22Rv1 (cell line): ENCODE measurements around the gene BRCA2.

Experiments used
- H3K27ac ChIP-seq: fragments of 450-650 bp; 2 replicates; pipeline ENCODE4 v1.5.1; 2017
- ZFX ChIP-seq: fragments of 450-650 bp; IDR thresholded peaks from 2 replicates; pipeline ENCODE4 v1.6.1; 2017; ENCODE audit warnings: antibody characterized with exemption, borderline replicate concordance
- TF ChIP-seq, protein P1 (sequence below): fragments of 450-650 bp; IDR thresholded peaks from 2 replicates; pipeline ENCODE4 v1.5.1; 2017; ENCODE audit warnings: mild to moderate bottlenecking

BRCA2 gene

GRCh38 chr13:32446773-32447465 lies 131.6 kb downstream of the BRCA2 start:
- TF ChIP-seq, protein P1, sequence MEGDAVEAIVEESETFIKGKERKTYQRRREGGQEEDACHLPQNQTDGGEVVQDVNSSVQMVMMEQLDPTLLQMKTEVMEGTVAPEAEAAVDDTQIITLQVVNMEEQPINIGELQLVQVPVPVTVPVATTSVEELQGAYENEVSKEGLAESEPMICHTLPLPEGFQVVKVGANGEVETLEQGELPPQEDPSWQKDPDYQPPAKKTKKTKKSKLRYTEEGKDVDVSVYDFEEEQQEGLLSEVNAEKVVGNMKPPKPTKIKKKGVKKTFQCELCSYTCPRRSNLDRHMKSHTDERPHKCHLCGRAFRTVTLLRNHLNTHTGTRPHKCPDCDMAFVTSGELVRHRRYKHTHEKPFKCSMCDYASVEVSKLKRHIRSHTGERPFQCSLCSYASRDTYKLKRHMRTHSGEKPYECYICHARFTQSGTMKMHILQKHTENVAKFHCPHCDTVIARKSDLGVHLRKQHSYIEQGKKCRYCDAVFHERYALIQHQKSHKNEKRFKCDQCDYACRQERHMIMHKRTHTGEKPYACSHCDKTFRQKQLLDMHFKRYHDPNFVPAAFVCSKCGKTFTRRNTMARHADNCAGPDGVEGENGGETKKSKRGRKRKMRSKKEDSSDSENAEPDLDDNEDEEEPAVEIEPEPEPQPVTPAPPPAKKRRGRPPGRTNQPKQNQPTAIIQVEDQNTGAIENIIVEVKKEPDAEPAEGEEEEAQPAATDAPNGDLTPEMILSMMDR: no peak
- TF ChIP-seq ZFX: no peak
- no peak overlapping the region for H3K27ac ChIP-seq

DNA sequence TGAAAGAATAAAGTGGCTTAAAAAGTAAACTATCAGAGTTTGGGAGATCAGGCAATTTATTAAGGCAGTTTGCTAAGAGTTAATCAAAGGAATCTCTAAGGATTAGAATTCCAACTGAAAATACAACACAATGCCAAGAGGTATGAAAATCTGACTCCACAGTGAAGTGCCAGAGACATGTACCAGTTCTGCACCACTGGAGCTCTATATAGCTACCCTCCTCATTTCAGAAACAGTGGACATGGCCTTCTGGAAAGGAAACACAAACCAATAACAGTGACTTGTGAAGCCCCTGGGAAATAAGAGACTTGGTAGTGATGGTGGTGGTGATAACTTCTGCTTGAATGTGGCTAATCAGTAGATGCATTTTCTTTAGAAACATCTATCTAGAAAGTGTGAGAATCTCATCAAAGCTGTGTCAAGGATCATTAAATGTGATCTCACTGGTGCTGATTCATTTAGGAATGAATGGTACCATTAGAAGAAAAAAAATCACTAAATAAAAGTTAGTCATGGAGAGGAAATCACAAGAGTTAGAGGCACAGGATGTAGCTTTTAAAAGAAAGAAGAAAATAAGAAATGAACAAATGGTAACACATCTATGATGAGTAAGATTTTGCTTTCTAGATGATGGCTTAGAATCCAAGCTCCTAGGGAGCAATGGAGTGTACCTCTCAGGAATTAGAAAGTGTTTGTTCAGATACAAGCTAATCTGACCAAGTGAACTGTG lies 132.8 kb downstream of the BRCA2 start:
- no peak for TF ChIP-seq ZFX
- TF ChIP-seq, protein P1: no peak
- H3K27ac ChIP-seq: no peak overlapping the region

DNA sequence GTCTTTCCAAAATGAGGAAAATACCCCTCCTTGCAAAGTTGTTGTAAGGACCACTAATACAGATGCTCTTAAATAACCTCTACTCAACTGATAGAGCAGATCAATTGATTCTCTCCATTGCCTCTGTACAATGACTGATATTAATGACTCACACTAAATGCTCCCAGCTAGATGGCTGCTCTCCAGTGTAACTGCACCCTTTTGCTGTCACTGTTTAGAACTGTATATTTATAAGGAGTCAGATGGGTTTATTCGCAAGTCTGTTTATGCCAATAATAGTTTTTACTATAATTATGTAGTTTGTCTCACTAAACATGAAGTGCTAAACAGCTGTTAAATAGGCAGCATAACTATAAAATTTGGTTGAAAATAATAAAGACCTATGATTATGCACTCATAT lies 133.7 kb downstream of the BRCA2 start:
- TF ChIP-seq, protein P1: no peak
- no peak overlapping the region for H3K27ac ChIP-seq
